GM19240 (cell line): ENCODE measurements around the gene DCLK3.

Source experiments
- DNase-seq: peaks from one replicate; pipeline ENCODE4 v3.0.0; 2011; ENCODE audit warnings: low spot score; ENCODE audit not compliant: insufficient read length

The DCLK3 gene

GRCh38 chr3:36669764-36670163, 94.6 kb downstream of the DCLK3 start:
- DNase-seq: no peak

- no peak for DNase-seq
Measured at GRCh38 chr3:36666166-36666565, 98.2 kb downstream of the DCLK3 start.

GRCh38 chr3:36663666-36664291, 100.6 kb downstream of the DCLK3 start:
- DNase-seq: no peak

GRCh38 chr3:36662626-36663025, 101.7 kb downstream of the DCLK3 start:
- DNase-seq: no peak
